Esophagus muscularis mucosa (tissue), 3 donors: ENCODE data around the gene MAML3.

ENCODE experiments used
- CTCF ChIP-seq, 3 experiments: fragments of 200-600 bp in 2 of 3; fragments of 450-650 bp in 1 of 3; sonication (generic) in 2 of 3; IDR thresholded peaks; one replicate each; pipeline ENCODE4 v1.5.1; 2017 to 2019; ENCODE audit warnings: antibody characterized with exemption in 3 of 3, mild to moderate bottlenecking in 2 of 3, moderate library complexity in 1 of 3
- POLR2A ChIP-seq: fragments of 450-650 bp; IDR thresholded peaks from one replicate; pipeline ENCODE4 v1.6.1; 2017; ENCODE audit warnings: antibody characterized with exemption, moderate library complexity, mild to moderate bottlenecking, low read depth

GRCh38 chr4:139958739-139959098 lies 195.3 kb downstream of the MAML3 start:
- TF ChIP-seq CTCF (IDR thresholded peaks at IDR 0.05) (no peak), POLR2A (no peak)
